BLaER1 treated with 17β-estradiol and CSF1 and Interleukin-3, amounts not matched to agents 10 nM and 100 nM (cell line): ENCODE results near the gene MRAS.

Experiments used
- H3K27ac ChIP-seq, 11 experiments: shearing (Covaris generic); formaldehyde crosslinking; 2 replicates each; pipeline ENCODE4 v1.8.1; 2022
- H3K27me3 ChIP-seq, 11 experiments: shearing (Covaris generic); formaldehyde crosslinking; 2 replicates each; pipeline ENCODE4 v1.8.1; 2022
- H3K36me3 ChIP-seq, 11 experiments: shearing (Covaris generic); formaldehyde crosslinking; 2 replicates each; pipeline ENCODE4 v1.8.1; 2022
- H3K4me1 ChIP-seq, 10 experiments: shearing (Covaris generic); formaldehyde crosslinking; 2 replicates each; pipeline ENCODE4 v1.8.1; 2022
- H3K4me2 ChIP-seq, 11 experiments: shearing (Covaris generic); formaldehyde crosslinking; 2 replicates each; pipeline ENCODE4 v1.8.1; 2022
- H3K4me3 ChIP-seq, 10 experiments: shearing (Covaris generic); formaldehyde crosslinking; 2 replicates each; pipeline ENCODE4 v1.8.1; 2022
- H3K9ac ChIP-seq, 11 experiments: shearing (Covaris generic); formaldehyde crosslinking; 2 replicates each; pipeline ENCODE4 v1.8.1; 2022
- H3K9me3 ChIP-seq, 11 experiments: shearing (Covaris generic); formaldehyde crosslinking; replicated peaks in 1 of 11; 2 replicates each; pipeline ENCODE4 v1.8.1; 2022
- H4K20me1 ChIP-seq, 11 experiments: shearing (Covaris generic); formaldehyde crosslinking; 2 replicates each; pipeline ENCODE4 v1.8.1; 2022
- Cebpa-rat ChIP-seq, 11 experiments: shearing (Covaris generic); IDR thresholded peaks; 2 replicates each; pipeline ENCODE4 v1.8.1; 2022

Gene MRAS

GRCh38 chr3:138394686-138395085, 46.3 kb downstream of the MRAS start:
- Histone ChIP-seq H4K20me1 (no peaks in the 10 kb centered on the region), H3K9ac (no peak overlapping the region), H3K27ac (no peak overlapping the region), H3K9me3 (no peaks in the 10 kb centered on the region), H3K4me1 (peaks cover 14 to 38% (median 23%) of the 10 kb centered on the region in 10 experiments), H3K36me3 (peaks cover 0 to 18% (median 0%) of the 10 kb centered on the region in 11 experiments; a peak in 4 of 22 replicates), H3K4me2 (no peak overlapping the region), H3K4me3 (no peak overlapping the region), H3K27me3 (no peaks in the 10 kb centered on the region)
- TF ChIP-seq Cebpa-rat (IDR thresholded peaks at IDR 0.05), result no peak

DNA sequence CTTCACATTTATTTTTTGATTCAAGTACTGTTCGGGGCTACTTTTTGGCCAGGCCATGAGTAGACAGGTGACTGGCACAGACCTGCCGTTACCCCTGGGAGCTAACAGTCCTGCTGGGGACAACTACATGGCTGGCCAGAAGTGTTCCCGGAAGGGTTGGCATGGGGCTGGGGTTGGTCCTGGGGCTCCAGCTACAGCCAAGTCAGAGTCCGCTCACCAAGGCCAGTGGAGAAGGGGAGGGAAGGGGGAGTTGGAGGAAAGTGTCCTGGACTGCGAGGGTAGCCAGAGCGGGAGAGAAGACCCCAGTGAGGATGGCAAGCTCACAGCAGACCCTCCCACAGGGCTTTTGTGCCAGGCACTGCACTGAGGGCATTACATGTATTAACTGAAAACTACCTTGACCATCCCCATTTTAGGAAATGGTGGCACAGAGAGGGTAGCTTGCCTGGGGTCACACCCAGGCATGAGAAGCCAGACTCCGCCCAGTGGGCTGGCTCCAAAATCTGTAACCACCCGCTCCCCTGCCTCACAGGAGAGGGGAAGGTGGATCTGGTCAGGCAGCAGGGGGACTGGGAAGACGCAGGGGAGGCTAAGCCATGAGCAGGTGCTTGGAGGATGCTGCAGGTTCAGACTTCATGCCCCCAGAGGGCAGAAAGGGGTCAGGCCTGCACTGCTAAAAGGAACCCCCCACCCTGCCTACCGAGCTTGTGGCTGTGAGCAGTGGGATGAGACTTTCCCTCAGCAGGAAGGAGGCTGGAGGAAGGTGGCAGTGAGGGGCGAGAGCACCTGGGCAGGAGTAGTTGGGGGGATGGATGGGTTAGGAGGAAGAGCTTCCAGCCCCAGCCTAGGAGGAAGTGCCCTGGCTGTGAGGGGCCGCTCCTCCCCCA, 47.7 kb downstream of the MRAS start:
- Histone ChIP-seq H3K4me1 (peaks cover 14 to 38% (median 23%) of the 10 kb centered on the region in 10 experiments), H3K4me2 (peak overlapping the region; percentile 40 to 77 (median 69)), H3K9ac (0 out of 22 replicates have a peak overlapping the region, but pooled peaks of 1 of the 11 experiments have one; percentile 4), H3K4me3 (no peak overlapping the region), H4K20me1 (no peaks in the 10 kb centered on the region), H3K27me3 (no peaks in the 10 kb centered on the region), H3K27ac (peak overlapping the region in 5 of 11 experiments; percentile 6 to 63 (median 30); a peak in 5 of 22 replicates), H3K9me3 (no peaks in the 10 kb centered on the region), H3K36me3 (peaks cover 0 to 32% (median 0%) of the 10 kb centered on the region in 11 experiments; a peak in 4 of 22 replicates)
- TF ChIP-seq Cebpa-rat (IDR thresholded peaks at IDR 0.05), result no peak

DNA sequence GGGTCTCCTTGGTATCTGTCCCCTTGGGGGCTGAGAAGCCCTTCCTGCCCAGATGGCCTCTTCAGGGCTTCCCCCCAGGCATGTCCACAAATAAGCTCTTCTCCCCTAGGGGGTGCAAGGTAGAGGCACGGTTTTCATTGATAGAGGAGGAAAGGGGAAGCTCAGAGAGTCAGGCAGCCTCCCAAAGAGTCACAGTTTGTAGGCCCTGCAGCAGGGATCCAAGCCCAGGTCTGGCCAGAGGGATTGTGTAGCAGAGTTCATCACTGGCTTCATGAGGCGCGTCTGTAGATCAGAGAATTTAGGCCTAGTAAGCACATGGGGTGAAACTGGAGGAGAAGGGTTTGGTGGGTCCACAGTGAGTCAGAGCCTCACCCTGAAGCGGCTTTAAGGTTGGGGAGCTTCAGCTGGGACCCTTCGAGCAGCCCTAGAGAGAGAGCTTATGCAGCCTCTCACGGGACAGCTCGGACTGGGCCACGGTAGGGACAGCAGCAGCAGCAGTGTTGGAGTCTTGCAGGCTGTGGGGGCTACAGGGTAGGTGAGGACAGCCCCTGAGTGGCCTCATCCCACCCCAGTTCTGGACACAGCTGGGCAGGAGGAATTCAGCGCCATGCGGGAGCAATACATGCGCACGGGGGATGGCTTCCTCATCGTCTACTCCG, 48.5 kb downstream of the MRAS start:
- Histone ChIP-seq H3K27ac (peak overlapping the region in 7 of 11 experiments; percentile 6 to 63 (median 29); a peak in 6 of 22 replicates), H3K4me1 (peaks cover 14 to 38% (median 23%) of the 10 kb centered on the region in 10 experiments), H3K9me3 (no peaks in the 10 kb centered on the region), H3K4me2 (peak overlapping the region; percentile 40 to 77 (median 69)), H3K9ac (peak overlapping the region in 3 of 11 experiments; percentile 3 to 29 (median 25); a peak in 2 of 22 replicates), H3K27me3 (no peaks in the 10 kb centered on the region), H3K4me3 (no peak overlapping the region), H3K36me3 (peaks cover 0 to 40% (median 0%) of the 10 kb centered on the region in 11 experiments; a peak in 4 of 22 replicates), H4K20me1 (no peaks in the 10 kb centered on the region)
- no peak for TF ChIP-seq Cebpa-rat (IDR thresholded peaks at IDR 0.05)

GRCh38 chr3:138397983-138398382, 49.6 kb downstream of the MRAS start:
- H3K36me3 ChIP-seq, result peaks cover 0 to 51% (median 0%) of the 10 kb centered on the region in 11 experiments; a peak in 4 of 22 replicates
- no peak for TF ChIP-seq Cebpa-rat (IDR thresholded peaks at IDR 0.05)

GRCh38 chr3:138398791-138399575, 50.6 kb downstream of the MRAS start:
- no peak overlapping the region for H3K4me3 ChIP-seq
- peaks cover 14 to 24% (median 18%) of the 10 kb centered on the region in 10 experiments for H3K4me1 ChIP-seq
- no peak overlapping the region for H3K27ac ChIP-seq
- H3K36me3 ChIP-seq, result peaks cover 0 to 61% (median 0%) of the 10 kb centered on the region in 11 experiments; a peak in 4 of 22 replicates
- no peaks in the 10 kb centered on the region for H3K27me3 ChIP-seq
- TF ChIP-seq Cebpa-rat (IDR thresholded peaks at IDR 0.05), result no peak
- no peaks in the 10 kb centered on the region for H4K20me1 ChIP-seq
- no peak overlapping the region for H3K9ac ChIP-seq
- no peaks in the 10 kb centered on the region for H3K9me3 ChIP-seq
- no peak overlapping the region for H3K4me2 ChIP-seq

More at GRCh38 chr3:138397983-138398382, 49.6 kb downstream of the MRAS start:
- no peak overlapping the region for H3K4me3 ChIP-seq
- H4K20me1 ChIP-seq, result no peaks in the 10 kb centered on the region
- peaks cover 14 to 29% (median 20%) of the 10 kb centered on the region in 10 experiments for H3K4me1 ChIP-seq
- H3K9me3 ChIP-seq, result no peaks in the 10 kb centered on the region
- no peak overlapping the region for H3K27ac ChIP-seq
- H3K9ac ChIP-seq, result no peak overlapping the region
- no peak overlapping the region for H3K4me2 ChIP-seq
- H3K27me3 ChIP-seq, result no peaks in the 10 kb centered on the region

DNA sequence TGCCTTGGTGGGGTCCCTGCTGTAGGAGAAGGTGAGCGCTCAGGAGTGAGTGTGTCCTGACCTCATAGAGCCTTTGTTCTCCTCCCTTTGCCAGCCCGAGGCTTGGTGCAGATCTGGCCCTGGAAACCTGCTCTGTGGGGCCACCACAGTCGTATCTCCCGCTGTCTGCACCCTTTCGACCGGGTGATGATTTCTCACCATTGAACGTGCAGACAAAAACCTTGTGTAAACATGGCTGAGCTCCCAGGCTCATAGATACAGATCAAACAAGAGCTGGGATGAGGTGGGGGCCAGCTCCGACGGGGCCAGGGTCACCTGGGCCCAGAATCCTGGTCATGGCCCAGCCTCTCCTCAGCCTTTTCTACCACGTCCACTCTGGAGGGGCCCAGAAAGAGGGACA, 51.4 kb downstream of the MRAS start:
- TF ChIP-seq Cebpa-rat (IDR thresholded peaks at IDR 0.05), result no peak
- Histone ChIP-seq H3K36me3 (peaks cover 0 to 69% (median 0%) of the 10 kb centered on the region in 11 experiments; a peak in 4 of 22 replicates), H3K27me3 (no peaks in the 10 kb centered on the region), H3K4me3 (no peak overlapping the region), H3K9ac (no peak overlapping the region), H3K27ac (no peak overlapping the region), H3K9me3 (no peaks in the 10 kb centered on the region), H4K20me1 (no peaks in the 10 kb centered on the region), H3K4me2 (no peak overlapping the region), H3K4me1 (peaks cover 14 to 22% (median 18%) of the 10 kb centered on the region in 10 experiments)

DNA sequence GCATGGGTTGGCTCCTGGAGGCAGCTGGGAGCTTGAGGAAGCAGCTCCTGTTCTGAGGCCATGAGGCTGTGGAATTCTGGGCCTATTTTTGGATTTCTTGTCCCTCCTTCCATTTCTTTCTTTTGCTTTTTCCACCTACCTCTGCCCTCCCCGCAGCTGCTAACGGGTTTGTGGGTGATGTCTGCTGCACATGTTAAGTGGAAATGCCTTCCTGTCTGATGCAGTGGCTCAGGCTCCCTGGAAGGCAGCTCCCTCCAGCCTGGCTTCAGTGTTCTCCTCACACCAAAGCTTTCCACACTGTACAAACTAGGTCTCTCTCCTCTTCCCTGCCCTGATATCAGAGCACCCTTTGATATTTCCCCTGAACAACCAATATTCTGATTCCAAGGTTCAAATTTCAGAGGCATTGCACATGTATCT, 52.3 kb downstream of the MRAS start:
- H3K27ac ChIP-seq, result no peak overlapping the region
- H3K36me3 ChIP-seq, result peaks cover 0 to 73% (median 0%) of the 10 kb centered on the region in 11 experiments; a peak in 4 of 22 replicates
- no peaks in the 10 kb centered on the region for H4K20me1 ChIP-seq
- H3K9me3 ChIP-seq, result no peaks in the 10 kb centered on the region
- TF ChIP-seq Cebpa-rat (IDR thresholded peaks at IDR 0.05), result no peak
- peaks cover 14 to 21% (median 18%) of the 10 kb centered on the region in 10 experiments for H3K4me1 ChIP-seq
- H3K4me2 ChIP-seq, result no peak overlapping the region
- no peak overlapping the region for H3K4me3 ChIP-seq
- no peaks in the 10 kb centered on the region for H3K27me3 ChIP-seq
- no peak overlapping the region for H3K9ac ChIP-seq

DNA sequence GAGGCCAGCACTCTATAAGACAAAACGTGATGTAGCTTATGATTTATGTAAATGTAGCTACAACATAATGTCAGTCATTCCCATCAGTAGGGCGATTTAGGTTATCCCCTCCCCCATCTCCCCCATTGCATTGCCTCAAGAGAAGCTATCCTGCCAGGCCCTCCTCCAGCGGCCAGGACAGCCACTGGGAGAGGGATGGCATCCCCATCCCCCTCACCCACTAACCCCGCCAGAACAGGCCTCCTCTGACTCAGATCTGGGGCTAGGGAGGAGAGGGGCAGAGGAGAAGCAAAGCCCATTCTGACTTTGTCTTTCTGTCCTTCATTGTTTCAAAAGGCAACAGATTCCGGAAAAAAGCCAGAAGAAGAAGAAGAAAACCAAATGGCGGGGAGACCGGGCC, 53.5 kb downstream of the MRAS start:
- no peak overlapping the region for H3K27ac ChIP-seq
- no peaks in the 10 kb centered on the region for H3K9me3 ChIP-seq
- H3K36me3 ChIP-seq, result peaks cover 0 to 73% (median 0%) of the 10 kb centered on the region in 11 experiments; a peak in 4 of 22 replicates
- no peaks in the 10 kb centered on the region for H3K27me3 ChIP-seq
- no peak overlapping the region for H3K4me2 ChIP-seq
- no peak for TF ChIP-seq Cebpa-rat (IDR thresholded peaks at IDR 0.05)
- no peaks in the 10 kb centered on the region for H4K20me1 ChIP-seq
- peaks cover 6 to 9% (median 8%) of the 10 kb centered on the region in 10 experiments for H3K4me1 ChIP-seq
- no peak overlapping the region for H3K9ac ChIP-seq
- H3K4me3 ChIP-seq, result no peak overlapping the region
